Natural killer cell (primary cell): ENCODE measurements around the gene BHLHE40. TPM values are rescaled to one million over a fixed set of nuclear protein-coding genes. Genes with fewer than 3 reads are reported as not detected.

Experiments
- ATAC-seq, 3 donors: fragments of 150-1000 bp in 2 of 3; fragments of 200-7000 bp in 1 of 3; cut with Tn5 transposase; 1 replicate in 1 of 3; 2 replicates in 2 of 3; pipeline ENCODE4 v1.10.0; 2021; ENCODE audit warnings: mild to moderate bottlenecking in 2 of 3, moderate library complexity in 2 of 3
- DNase-seq, 2 donors: peaks; one replicate each; pipeline versions ENCODE4 v3.0.0 to v3.0.0-alpha.2; 2013 to 2021; ENCODE audit warnings: mixed read lengths in 1 of 2
- H3K27ac ChIP-seq: one replicate; pipeline ENCODE4 v1.5.1; 2013; ENCODE audit warnings: mild to moderate bottlenecking, low read length
- H3K27me3 ChIP-seq: one replicate; pipeline ENCODE4 v1.6.1; 2013; ENCODE audit warnings: low read length; ENCODE audit not compliant: control insufficient read depth, insufficient read depth
- H3K36me3 ChIP-seq: one replicate; pipeline ENCODE4 v1.6.1; 2013; ENCODE audit warnings: low read length; ENCODE audit not compliant: control insufficient read depth, insufficient read depth
- H3K4me1 ChIP-seq: one replicate; pipeline ENCODE4 v1.6.1; 2013; ENCODE audit warnings: low read length; ENCODE audit not compliant: control insufficient read depth, insufficient read depth
- H3K4me3 ChIP-seq: one replicate; pipeline ENCODE4 v1.5.1; 2013; ENCODE audit warnings: low read length
- H3K9me3 ChIP-seq: one replicate; pipeline ENCODE4 v1.6.1; 2013; ENCODE audit warnings: low read length; ENCODE audit not compliant: control insufficient read depth, insufficient read depth
- H3K27ac Mint-ChIP-seq, 2 donors: one replicate each; pipeline ENCODE4 v1.8.0; 2022; ENCODE audit warnings: mild to moderate bottlenecking in 2 of 2, mixed read lengths in 2 of 2, moderate library complexity in 1 of 2
- H3K27me3 Mint-ChIP-seq, 2 donors: one replicate each; pipeline ENCODE4 v1.8.0; 2022; ENCODE audit warnings: low read depth in 2 of 2, mixed read lengths in 2 of 2
- H3K36me3 Mint-ChIP-seq: one replicate; pipeline ENCODE4 v1.8.0; 2022; ENCODE audit warnings: mixed read lengths
- H3K4me1 Mint-ChIP-seq, 2 donors: one replicate each; pipeline ENCODE4 v1.8.0; 2022; ENCODE audit warnings: mixed read lengths in 2 of 2
- H3K4me3 Mint-ChIP-seq: one replicate; pipeline ENCODE4 v1.8.0; 2022; ENCODE audit warnings: mild to moderate bottlenecking, moderate library complexity, mixed read lengths
- H3K9me3 Mint-ChIP-seq, 2 donors: one replicate each; pipeline ENCODE4 v1.8.0; 2022; ENCODE audit warnings: mixed read lengths in 2 of 2
- WGBS: methylation state at CpG from one replicate; pipeline ENCODE4 v1.1.7; 2013; ENCODE audit warnings: missing lambda C conversion rate; ENCODE audit not compliant: insufficient coverage; 5-methylcytosine and 5-hydroxymethylcytosine counted together
- intact Hi-C: fragments of 100-400 bp; cut with micrococcal nuclease; formaldehyde crosslinking; loops from one replicate; pipeline ENCODE4 v1.14.2; 2022
- total RNA-seq, 4 donors: library from RNA; stranded (reverse); fragments of 120-200 nt in 1 of 4; gene quantifications; one replicate each; pipeline versions ENCODE4 v1.2.3 to v1.2.4, GENCODE V29; 2013 to 2022
- TF ChIP-seq, protein P1 (sequence below): fragments of 200-600 bp; IDR thresholded peaks from one replicate; pipeline ENCODE4 v1.8.0; 2022; ENCODE audit warnings: antibody characterized with exemption

Gene BHLHE40
- total RNA-seq, 3 donors from 2014 or later (not counting 1 experiment from before 2014, with no cell fraction given), result 512 to 725 (median 719) TPM

DNA sequence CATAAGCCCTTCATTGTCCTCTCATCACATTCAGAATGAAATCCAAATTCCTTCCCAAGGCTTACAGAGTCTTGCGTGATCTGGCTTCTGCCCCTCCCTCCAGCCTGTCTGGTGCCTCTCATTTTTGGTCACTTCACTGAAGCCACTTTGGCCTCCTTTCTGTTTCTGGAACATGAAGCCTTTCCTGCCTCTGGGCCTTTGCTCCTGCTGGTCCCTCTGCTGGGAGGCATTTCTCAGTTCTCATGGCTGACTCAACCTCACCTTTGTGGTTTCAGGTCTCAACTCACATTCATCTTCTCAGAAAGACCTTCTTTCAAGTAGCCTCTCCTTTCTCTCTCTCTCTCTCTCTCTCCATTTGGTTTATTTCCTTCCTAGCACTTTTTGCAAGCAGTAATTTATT is 43.9 kb upstream of the BHLHE40 start:
- Mint-ChIP-seq H3K27ac (no peak overlapping the region), H3K36me3 (no peaks in the 10 kb centered on the region), H3K9me3 (no peaks in the 10 kb centered on the region), H3K27me3 (no peaks in the 10 kb centered on the region), H3K4me3 (no peak overlapping the region), H3K4me1 (no peaks in the 10 kb centered on the region)
- 100% methylated on average over 1 of the region's 1 CpG for WGBS
- intact Hi-C loops, result no loop called here
- DNase-seq, result no peak
- no peaks in the 10 kb centered on the region for H3K9me3 ChIP-seq
- TF ChIP-seq, protein P1, sequence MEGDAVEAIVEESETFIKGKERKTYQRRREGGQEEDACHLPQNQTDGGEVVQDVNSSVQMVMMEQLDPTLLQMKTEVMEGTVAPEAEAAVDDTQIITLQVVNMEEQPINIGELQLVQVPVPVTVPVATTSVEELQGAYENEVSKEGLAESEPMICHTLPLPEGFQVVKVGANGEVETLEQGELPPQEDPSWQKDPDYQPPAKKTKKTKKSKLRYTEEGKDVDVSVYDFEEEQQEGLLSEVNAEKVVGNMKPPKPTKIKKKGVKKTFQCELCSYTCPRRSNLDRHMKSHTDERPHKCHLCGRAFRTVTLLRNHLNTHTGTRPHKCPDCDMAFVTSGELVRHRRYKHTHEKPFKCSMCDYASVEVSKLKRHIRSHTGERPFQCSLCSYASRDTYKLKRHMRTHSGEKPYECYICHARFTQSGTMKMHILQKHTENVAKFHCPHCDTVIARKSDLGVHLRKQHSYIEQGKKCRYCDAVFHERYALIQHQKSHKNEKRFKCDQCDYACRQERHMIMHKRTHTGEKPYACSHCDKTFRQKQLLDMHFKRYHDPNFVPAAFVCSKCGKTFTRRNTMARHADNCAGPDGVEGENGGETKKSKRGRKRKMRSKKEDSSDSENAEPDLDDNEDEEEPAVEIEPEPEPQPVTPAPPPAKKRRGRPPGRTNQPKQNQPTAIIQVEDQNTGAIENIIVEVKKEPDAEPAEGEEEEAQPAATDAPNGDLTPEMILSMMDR, result no peak
- no peak for ATAC-seq
- no peak overlapping the region for H3K27ac ChIP-seq
- no peak overlapping the region for H3K4me3 ChIP-seq
- H3K36me3 ChIP-seq, result no peaks in the 10 kb centered on the region
- no peaks in the 10 kb centered on the region for H3K4me1 ChIP-seq
- H3K27me3 ChIP-seq, result no peaks in the 10 kb centered on the region

DNA sequence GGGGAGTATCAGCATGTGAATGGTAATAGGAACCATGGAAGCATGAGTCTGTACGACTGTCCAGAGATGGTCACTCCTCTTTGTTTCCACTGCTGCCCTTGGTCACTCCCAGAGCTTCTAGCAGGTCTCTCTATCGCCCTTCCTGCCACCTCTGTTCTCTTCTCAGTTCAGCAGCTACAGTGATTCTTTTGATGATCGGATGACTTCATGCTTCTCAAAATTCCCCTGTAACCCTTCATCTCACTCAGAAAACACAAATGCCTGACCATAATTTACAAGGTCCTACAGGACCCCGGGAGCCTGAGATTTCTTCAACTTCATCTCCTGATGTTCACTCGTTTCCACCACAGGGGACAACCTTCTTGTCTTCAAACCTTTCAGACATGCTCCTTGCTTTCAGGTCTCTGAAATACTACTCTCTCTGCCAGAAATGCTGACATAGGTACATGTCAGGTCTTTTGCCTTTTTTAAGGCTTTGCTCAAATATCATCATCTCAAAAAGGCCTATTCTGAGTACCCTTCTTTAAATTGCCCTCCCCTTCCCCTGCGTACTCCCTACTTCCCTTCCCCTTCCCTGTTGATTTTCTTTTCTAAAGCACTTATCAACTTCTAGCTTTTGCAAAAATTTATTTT is 42.1 kb upstream of the BHLHE40 start:
- no peaks in the 10 kb centered on the region for H3K9me3 Mint-ChIP-seq
- Histone ChIP-seq H3K4me3 (no peak overlapping the region), H3K27me3 (no peaks in the 10 kb centered on the region), H3K27ac (no peak overlapping the region), H3K36me3 (no peaks in the 10 kb centered on the region), H3K4me1 (no peaks in the 10 kb centered on the region), H3K9me3 (no peaks in the 10 kb centered on the region)
- no peaks in the 10 kb centered on the region for H3K36me3 Mint-ChIP-seq
- ATAC-seq (no peak), DNase-seq (no peak)
- no peaks in the 10 kb centered on the region for H3K4me1 Mint-ChIP-seq
- H3K27ac Mint-ChIP-seq, result no peak overlapping the region
- intact Hi-C loops, result no loop called here
- TF ChIP-seq, protein P1, result no peak
- no peak overlapping the region for H3K4me3 Mint-ChIP-seq
- 87% methylated on average over 6 of the region's 6 CpGs for WGBS
- no peaks in the 10 kb centered on the region for H3K27me3 Mint-ChIP-seq

DNA sequence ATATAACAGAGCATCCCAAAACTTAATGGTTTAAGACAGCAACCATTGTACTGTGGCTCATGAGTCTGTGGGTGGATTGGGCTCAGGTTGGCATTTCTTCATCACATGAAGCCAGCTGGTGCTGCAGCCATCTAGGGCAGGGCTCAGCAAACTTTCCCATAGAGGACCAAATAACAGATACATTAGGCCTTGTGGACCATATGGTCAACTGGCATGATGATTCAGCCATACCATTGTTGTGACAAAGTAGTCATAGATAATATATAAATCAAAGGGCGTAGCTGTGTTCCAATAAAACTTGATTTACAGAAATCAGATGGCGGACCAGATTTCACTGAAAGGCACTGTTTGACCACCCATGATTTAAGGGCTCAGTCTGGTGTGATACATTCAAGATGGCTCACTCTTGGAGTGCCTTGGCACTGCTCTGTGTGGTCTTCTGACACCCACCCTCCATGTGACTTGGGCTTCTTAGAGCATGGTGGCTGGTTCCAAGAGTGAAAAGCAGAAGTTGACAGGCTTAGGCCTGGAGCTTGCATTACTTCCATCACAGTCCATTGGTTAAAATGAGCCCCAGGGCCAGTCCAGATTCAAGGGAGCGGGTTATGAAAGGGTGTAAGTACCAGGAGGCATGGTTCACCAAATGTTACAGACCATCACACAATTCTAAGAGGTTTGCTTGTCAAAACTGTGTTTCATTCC is 40.8 kb upstream of the BHLHE40 start:
- H3K4me1 Mint-ChIP-seq, result no peaks in the 10 kb centered on the region
- H3K27me3 Mint-ChIP-seq, result no peaks in the 10 kb centered on the region
- TF ChIP-seq, protein P1, result no peak
- no peaks in the 10 kb centered on the region for H3K36me3 Mint-ChIP-seq
- Histone ChIP-seq H3K4me1 (no peaks in the 10 kb centered on the region), H3K36me3 (no peaks in the 10 kb centered on the region), H3K9me3 (no peaks in the 10 kb centered on the region), H3K4me3 (no peak overlapping the region), H3K27me3 (no peaks in the 10 kb centered on the region), H3K27ac (no peak overlapping the region)
- intact Hi-C loops, result no loop called here
- ATAC-seq, result no peak
- DNase-seq, result no peak
- no peak overlapping the region for H3K4me3 Mint-ChIP-seq
- H3K9me3 Mint-ChIP-seq, result no peaks in the 10 kb centered on the region
- no peak overlapping the region for H3K27ac Mint-ChIP-seq
- 67% methylated on average over 3 of the region's 3 CpGs for WGBS
